Neural crest cell (in vitro differentiated cells): Measurements from ENCODE around the gene FIBCD1. TPM values are rescaled to one million over a fixed set of nuclear protein-coding genes. Genes with fewer than 3 reads are reported as not detected.

Experiments used
- DNase-seq: peaks from one replicate; pipeline ENCODE4 v3.0.0; 2021; ENCODE audit warnings: low read depth, mixed read lengths, low spot score
- H3K27ac Mint-ChIP-seq: one replicate; pipeline ENCODE4 v1.8.0; 2021; ENCODE audit warnings: mild to moderate bottlenecking, mixed read lengths; ENCODE audit not compliant: unreplicated experiment
- H3K27me3 Mint-ChIP-seq: 2 replicates; pipeline ENCODE4 v1.8.0; 2021; ENCODE audit warnings: low read depth, mild to moderate bottlenecking, mixed read lengths
- H3K36me3 Mint-ChIP-seq: 2 replicates; pipeline ENCODE4 v1.8.0; 2021; ENCODE audit warnings: low read depth, mild to moderate bottlenecking, mixed read lengths
- H3K4me1 Mint-ChIP-seq: 2 replicates; pipeline ENCODE4 v1.8.0; 2021; ENCODE audit warnings: mixed read lengths
- H3K4me3 Mint-ChIP-seq: one replicate; pipeline ENCODE4 v1.8.0; 2021; ENCODE audit warnings: mild to moderate bottlenecking, mixed read lengths
- H3K9me3 Mint-ChIP-seq: 2 replicates; pipeline ENCODE4 v1.8.0; 2021; ENCODE audit warnings: mixed read lengths
- total RNA-seq: library from RNA; stranded (reverse); gene quantifications from 2 replicates; pipeline ENCODE4 v1.2.1, GENCODE V29; 2021
- TF ChIP-seq, protein P1 (sequence below): fragments of 200-600 bp; sonication (generic); conservative IDR thresholded peaks from 2 replicates; pipeline ENCODE4 v1.5.0; 2021; ENCODE audit warnings: antibody characterized with exemption, mild to moderate bottlenecking

The FIBCD1 gene
- total RNA-seq, 1 donor from 2014 or later: 0.23 TPM

DNA sequence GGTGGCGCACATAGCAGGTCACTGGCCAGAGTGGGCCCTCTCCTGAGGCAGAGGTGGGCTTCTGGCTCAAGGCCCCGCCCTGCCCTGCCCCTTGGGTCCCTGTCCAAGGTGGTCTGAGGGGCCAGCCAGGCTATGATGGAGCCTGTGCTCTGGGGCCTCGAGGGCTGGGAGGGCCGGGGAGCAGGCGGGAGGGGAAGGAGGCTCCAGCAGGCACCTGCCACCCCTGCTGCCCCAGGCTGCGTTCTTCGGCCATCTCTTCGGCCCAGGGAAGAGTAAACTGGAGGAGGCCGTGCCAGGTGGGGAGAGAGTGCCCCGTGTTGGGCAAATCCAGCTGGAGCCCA lies 14.6 kb downstream of the FIBCD1 start:
- no peaks in the 10 kb centered on the region for H3K9me3 Mint-ChIP-seq
- H3K36me3 Mint-ChIP-seq: no peaks in the 10 kb centered on the region
- peaks cover 20% of the 10 kb centered on the region for H3K4me1 Mint-ChIP-seq
- no peak overlapping the region for H3K4me3 Mint-ChIP-seq
- TF ChIP-seq, protein P1, sequence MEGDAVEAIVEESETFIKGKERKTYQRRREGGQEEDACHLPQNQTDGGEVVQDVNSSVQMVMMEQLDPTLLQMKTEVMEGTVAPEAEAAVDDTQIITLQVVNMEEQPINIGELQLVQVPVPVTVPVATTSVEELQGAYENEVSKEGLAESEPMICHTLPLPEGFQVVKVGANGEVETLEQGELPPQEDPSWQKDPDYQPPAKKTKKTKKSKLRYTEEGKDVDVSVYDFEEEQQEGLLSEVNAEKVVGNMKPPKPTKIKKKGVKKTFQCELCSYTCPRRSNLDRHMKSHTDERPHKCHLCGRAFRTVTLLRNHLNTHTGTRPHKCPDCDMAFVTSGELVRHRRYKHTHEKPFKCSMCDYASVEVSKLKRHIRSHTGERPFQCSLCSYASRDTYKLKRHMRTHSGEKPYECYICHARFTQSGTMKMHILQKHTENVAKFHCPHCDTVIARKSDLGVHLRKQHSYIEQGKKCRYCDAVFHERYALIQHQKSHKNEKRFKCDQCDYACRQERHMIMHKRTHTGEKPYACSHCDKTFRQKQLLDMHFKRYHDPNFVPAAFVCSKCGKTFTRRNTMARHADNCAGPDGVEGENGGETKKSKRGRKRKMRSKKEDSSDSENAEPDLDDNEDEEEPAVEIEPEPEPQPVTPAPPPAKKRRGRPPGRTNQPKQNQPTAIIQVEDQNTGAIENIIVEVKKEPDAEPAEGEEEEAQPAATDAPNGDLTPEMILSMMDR: no peak
- no peak overlapping the region for H3K27ac Mint-ChIP-seq
- DNase-seq: no peak
- peaks cover 18% of the 10 kb centered on the region for H3K27me3 Mint-ChIP-seq

DNA sequence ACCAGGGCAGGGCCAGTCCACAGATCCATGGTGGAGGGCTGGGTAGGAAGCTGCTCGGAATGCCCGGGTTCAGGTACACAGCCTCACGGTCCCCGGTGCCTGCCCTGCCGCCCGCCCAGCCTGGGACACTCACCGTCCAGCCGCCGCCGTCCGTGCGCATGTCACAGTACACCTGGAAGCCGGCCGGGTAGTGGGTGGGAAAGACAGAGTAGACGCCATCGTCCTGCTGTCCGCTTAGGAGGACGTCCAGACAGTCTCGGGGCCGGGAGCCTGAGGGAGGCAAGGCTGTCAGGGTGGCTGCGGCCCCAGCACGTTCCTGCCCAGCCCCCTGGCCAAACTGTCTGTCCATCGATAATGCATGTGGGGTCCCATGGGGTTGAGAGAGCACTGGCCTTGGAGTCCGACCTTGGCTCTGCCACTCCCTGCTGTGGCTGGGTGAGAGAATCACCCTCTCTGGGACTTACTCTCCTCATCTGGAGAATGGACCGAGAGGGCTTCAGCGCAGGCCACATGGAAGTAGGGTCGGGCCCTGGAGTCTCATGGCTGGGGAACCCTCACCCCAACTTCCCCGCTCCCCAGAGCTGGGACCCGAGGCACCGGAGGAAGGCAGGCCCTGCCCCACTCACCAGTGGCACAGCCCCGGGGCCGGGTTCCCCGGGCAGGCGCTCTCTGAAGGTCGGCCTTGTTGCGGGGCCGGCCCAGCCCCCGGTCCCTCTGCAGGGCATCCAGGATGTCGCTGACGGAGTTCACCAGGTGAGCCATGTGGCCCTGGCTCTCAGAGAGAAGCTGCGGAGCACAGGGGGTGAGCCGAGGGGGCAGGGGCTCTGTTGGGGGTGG lies 15.2 kb downstream of the FIBCD1 start:
- TF ChIP-seq, protein P1: no peak
- Mint-ChIP-seq H3K27ac (no peak overlapping the region), H3K9me3 (no peaks in the 10 kb centered on the region), H3K4me1 (peaks cover 20% of the 10 kb centered on the region), H3K36me3 (no peaks in the 10 kb centered on the region), H3K4me3 (no peak overlapping the region), H3K27me3 (peaks cover 21% of the 10 kb centered on the region)
- DNase-seq: no peak

DNA sequence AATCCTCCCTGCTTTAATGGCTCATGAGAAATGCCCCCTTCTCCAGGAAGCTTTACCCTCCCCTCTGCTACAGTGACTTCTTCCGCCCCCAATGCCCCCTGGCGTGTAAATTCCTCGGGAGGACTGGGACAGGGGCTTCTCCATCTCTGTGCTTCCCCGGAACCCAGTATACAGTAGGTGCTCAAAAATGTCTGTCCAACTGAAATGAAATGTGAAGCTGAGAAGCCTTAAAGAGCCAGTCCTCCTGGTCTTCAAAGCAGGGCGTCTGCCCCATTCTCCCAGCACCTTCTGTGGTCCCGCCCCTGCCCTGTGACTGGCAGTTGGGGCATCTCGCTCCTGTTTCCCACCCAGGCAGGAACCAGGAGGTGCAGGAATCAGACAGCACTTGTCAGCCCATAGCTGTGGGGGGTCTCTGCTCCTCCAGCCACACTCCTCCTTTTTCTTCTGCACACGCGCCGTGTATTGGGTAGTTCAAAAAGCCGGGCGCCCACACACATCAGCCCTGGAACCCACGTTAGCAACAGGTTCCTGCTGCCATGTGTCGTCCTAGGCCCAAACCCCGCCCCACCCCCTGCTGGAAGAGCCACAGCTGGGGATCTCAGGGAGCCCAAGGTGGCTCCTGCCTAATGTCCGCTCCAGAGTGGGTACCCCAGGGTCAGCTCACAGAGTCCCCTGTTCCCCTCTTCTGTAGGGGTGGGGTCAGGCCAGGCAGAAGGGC lies 16.0 kb downstream of the FIBCD1 start:
- no peaks in the 10 kb centered on the region for H3K9me3 Mint-ChIP-seq

DNA sequence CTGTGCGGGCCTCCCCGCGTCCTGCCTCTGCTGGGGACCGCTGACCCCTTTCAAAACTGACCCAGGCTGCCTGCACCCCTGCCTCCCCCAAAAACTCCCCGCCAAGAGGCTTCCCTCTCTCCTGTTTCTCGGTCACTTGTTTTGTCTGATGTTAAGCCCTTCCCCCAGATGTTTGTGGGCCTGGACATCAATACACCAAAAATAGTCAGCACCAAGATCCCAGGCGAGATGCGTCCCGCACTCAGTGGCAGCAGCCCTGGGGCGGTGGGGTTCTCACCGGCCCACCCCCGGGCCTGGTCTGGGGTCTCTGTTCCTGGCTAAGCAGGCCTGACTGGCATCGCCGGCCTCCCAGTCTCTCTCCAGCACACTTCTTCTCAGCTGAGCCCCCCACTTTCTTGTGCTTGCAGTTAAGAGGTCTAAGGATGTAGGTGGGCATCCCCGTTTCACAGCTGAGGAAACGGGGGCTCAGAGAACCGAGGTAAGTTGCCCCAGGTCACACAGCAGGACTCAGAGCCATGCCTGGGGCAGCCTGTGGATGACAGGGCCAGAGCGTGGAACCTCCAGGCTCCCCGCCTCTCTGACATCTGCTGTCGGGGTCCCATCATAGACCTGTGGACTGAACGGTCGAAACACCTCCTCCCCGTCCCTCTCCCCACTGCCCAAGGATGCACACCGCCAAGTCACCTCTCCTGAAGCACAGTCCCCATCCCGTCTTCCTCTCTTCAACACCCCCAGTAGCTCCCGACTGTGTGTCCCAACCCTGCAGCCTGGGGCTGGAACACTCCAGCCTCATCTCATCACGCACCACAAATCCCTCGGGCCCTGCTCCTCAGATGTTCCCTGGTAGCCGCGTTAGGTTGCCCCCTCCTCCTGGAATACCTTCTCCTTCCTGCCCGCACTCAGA lies 16.8 kb downstream of the FIBCD1 start:
- TF ChIP-seq, protein P1: no peak

More for the DNA sequence above, 16.0 kb downstream of the FIBCD1 start:
- TF ChIP-seq, protein P1: no peak
- peaks cover 20% of the 10 kb centered on the region for H3K4me1 Mint-ChIP-seq
- H3K36me3 Mint-ChIP-seq: no peaks in the 10 kb centered on the region
- DNase-seq: no peak
- no peak overlapping the region for H3K27ac Mint-ChIP-seq
- H3K27me3 Mint-ChIP-seq: peaks cover 21% of the 10 kb centered on the region
- H3K4me3 Mint-ChIP-seq: no peak overlapping the region

DNA sequence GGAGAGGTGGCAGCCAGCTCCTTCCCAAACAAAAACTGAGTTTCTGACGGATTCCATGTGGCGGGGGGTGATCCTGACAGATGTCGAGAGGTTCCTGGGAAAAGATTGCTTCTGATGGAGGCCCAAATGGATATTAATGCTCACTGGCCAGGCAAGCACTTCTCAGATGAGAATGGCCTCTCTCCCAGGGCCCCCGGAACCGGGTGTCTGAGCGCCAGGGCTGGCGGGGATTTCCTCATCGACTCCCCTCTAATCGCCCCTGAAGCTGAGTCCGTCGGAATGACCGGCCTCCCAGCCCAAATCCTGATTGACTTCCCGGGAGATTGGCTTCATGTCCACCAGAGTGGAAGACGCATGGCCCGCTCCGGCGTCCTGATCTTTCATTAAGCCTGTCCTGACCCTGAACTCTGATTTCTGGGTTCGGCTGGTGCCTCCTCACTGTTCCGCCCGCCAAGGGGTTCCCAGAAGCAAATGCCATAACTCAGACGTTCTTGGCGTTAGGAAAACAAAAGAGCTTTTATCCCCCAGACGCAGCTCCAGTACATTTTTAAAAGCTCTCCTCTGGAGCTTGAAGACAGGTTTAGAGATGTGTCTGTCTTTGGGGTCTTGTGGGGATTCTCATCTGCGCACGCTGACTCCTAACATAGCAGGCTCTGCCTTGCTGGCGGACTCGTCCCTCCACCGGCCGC lies 17.6 kb downstream of the FIBCD1 start:
- Mint-ChIP-seq H3K27ac (no peak overlapping the region), H3K9me3 (no peaks in the 10 kb centered on the region), H3K27me3 (peaks cover 27% of the 10 kb centered on the region), H3K4me1 (peaks cover 20% of the 10 kb centered on the region), H3K4me3 (no peak overlapping the region), H3K36me3 (no peaks in the 10 kb centered on the region)
- TF ChIP-seq, protein P1: no peak
- DNase-seq: no peak

More for the DNA sequence above, 16.8 kb downstream of the FIBCD1 start:
- no peak for DNase-seq
- Mint-ChIP-seq H3K4me3 (no peak overlapping the region), H3K4me1 (peaks cover 20% of the 10 kb centered on the region), H3K36me3 (no peaks in the 10 kb centered on the region), H3K27ac (no peak overlapping the region), H3K9me3 (no peaks in the 10 kb centered on the region), H3K27me3 (peaks cover 22% of the 10 kb centered on the region)
